Measurements from ENCODE around the gene BDKRB1.

Gene BDKRB1

GRCh38 chr14:96257056-96257455 is 1.0 kb downstream of the BDKRB1 start:
- no peak for DNase-seq (ENCODE audit: low read depth, low spot score)
- Histone ChIP-seq H3K4me1 (ENCODE audit: control insufficient read depth, insufficient read depth, low read length) (no peaks in the 10 kb centered on the region), H3K4me3 (ENCODE audit: low read length) (no peak overlapping the region), H3K9me3 (ENCODE audit: control insufficient read depth, insufficient read depth, low read length) (no peaks in the 10 kb centered on the region), H3K27ac (ENCODE audit: low read length) (no peak overlapping the region), H3K27me3 (ENCODE audit: control insufficient read depth, insufficient read depth, low read length) (no peaks in the 10 kb centered on the region), H3K36me3 (ENCODE audit: control insufficient read depth, insufficient read depth, low read length) (no peaks in the 10 kb centered on the region)
- no CpG with 5 or more reads among the region's 8 CpGs for WGBS (ENCODE audit: insufficient coverage, insufficient read length)

DNA sequence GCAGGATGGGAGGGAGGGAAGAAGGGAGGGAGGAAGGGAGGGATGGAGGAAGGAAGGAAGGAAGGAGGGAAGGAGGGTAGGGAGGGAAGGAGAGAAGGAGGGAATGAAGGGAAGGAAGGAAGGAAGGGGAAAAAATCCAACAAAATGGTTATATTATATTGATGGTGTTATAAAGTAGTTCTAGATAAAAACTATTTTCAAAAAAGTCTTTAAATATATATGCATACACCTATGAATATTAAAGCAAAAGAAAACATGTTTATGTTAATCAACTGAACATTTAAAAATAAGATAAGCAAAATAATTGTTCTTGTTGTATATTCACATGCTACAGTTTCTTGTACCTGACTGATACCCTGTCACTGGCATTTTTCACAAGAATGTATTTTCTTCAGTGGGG is 1.9 kb downstream of the BDKRB1 start:
- no peaks in the 10 kb centered on the region for H3K27me3 ChIP-seq (ENCODE audit: control insufficient read depth, insufficient read depth, low read length)
- H3K9me3 ChIP-seq (ENCODE audit: control insufficient read depth, insufficient read depth, low read length) = no peaks in the 10 kb centered on the region
- H3K4me1 ChIP-seq (ENCODE audit: control insufficient read depth, insufficient read depth, low read length) = no peaks in the 10 kb centered on the region
- no peak overlapping the region for H3K27ac ChIP-seq (ENCODE audit: low read length)
- no peaks in the 10 kb centered on the region for H3K36me3 ChIP-seq (ENCODE audit: control insufficient read depth, insufficient read depth, low read length)
- no peak for DNase-seq (ENCODE audit: low read depth, low spot score)
- H3K4me3 ChIP-seq (ENCODE audit: low read length) = no peak overlapping the region

GRCh38 chr14:96260341-96260821 is 4.4 kb downstream of the BDKRB1 start:
- Histone ChIP-seq H3K4me3 (ENCODE audit: low read length) (no peak overlapping the region), H3K9me3 (ENCODE audit: control insufficient read depth, insufficient read depth, low read length) (no peaks in the 10 kb centered on the region), H3K27ac (ENCODE audit: low read length) (no peak overlapping the region), H3K27me3 (ENCODE audit: control insufficient read depth, insufficient read depth, low read length) (no peaks in the 10 kb centered on the region), H3K4me1 (ENCODE audit: control insufficient read depth, insufficient read depth, low read length) (no peaks in the 10 kb centered on the region), H3K36me3 (ENCODE audit: control insufficient read depth, insufficient read depth, low read length) (no peaks in the 10 kb centered on the region)
- no CpG with 5 or more reads among the region's 2 CpGs for WGBS (ENCODE audit: insufficient coverage, insufficient read length)
- no peak for DNase-seq (ENCODE audit: low read depth, low spot score)

DNA sequence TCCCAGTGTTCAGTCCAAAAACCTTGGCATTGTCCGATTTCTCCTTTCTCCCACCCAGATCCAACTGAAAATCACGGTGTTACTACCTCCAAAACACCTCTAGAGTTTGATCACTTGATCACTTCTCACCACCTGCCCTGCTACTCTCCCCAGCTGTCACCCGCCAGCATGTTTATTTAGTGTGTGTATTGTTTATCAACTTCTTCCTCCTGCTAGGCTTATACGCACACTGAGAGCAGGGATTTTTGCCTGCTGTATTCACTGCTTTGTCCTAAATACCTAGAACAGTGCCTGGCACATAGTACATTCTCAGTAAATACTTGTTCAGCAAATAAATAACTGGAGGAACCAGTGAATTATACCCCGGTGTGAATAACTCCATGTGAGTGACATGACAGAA is 5.0 kb downstream of the BDKRB1 start:
- no CpG with 5 or more reads among the region's 5 CpGs for WGBS (ENCODE audit: insufficient coverage, insufficient read length)
- H3K27ac ChIP-seq (ENCODE audit: low read length) = no peak overlapping the region
- no peaks in the 10 kb centered on the region for H3K9me3 ChIP-seq (ENCODE audit: control insufficient read depth, insufficient read depth, low read length)
- H3K4me3 ChIP-seq (ENCODE audit: low read length) = no peak overlapping the region
- DNase-seq (ENCODE audit: low read depth, low spot score) = no peak
- no peaks in the 10 kb centered on the region for H3K4me1 ChIP-seq (ENCODE audit: control insufficient read depth, insufficient read depth, low read length)
- H3K27me3 ChIP-seq (ENCODE audit: control insufficient read depth, insufficient read depth, low read length) = no peaks in the 10 kb centered on the region
- H3K36me3 ChIP-seq (ENCODE audit: control insufficient read depth, insufficient read depth, low read length) = no peaks in the 10 kb centered on the region

- no peaks in the 10 kb centered on the region for H3K9me3 ChIP-seq (ENCODE audit: control insufficient read depth, insufficient read depth, low read length)
- no peak overlapping the region for H3K4me3 ChIP-seq (ENCODE audit: low read length)
- H3K27ac ChIP-seq (ENCODE audit: low read length) = no peak overlapping the region
- H3K4me1 ChIP-seq (ENCODE audit: control insufficient read depth, insufficient read depth, low read length) = no peaks in the 10 kb centered on the region
- H3K27me3 ChIP-seq (ENCODE audit: control insufficient read depth, insufficient read depth, low read length) = no peaks in the 10 kb centered on the region
- DNase-seq (ENCODE audit: low read depth, low spot score) = no peak
- no peaks in the 10 kb centered on the region for H3K36me3 ChIP-seq (ENCODE audit: control insufficient read depth, insufficient read depth, low read length)
- WGBS (ENCODE audit: insufficient coverage, insufficient read length) = no CpG with 5 or more reads among the region's 16 CpGs
These were observed 6.0 kb downstream of the BDKRB1 start for GRCh38 chr14:96261772-96262655.

- no peak overlapping the region for H3K27ac ChIP-seq (ENCODE audit: low read length)
- no CpG with 5 or more reads among the region's 20 CpGs for WGBS (ENCODE audit: insufficient coverage, insufficient read length)
- no peaks in the 10 kb centered on the region for H3K36me3 ChIP-seq (ENCODE audit: control insufficient read depth, insufficient read depth, low read length)
- no peaks in the 10 kb centered on the region for H3K27me3 ChIP-seq (ENCODE audit: control insufficient read depth, insufficient read depth, low read length)
- DNase-seq (ENCODE audit: low read depth, low spot score) = no peak
- no peaks in the 10 kb centered on the region for H3K9me3 ChIP-seq (ENCODE audit: control insufficient read depth, insufficient read depth, low read length)
- no peaks in the 10 kb centered on the region for H3K4me1 ChIP-seq (ENCODE audit: control insufficient read depth, insufficient read depth, low read length)
- H3K4me3 ChIP-seq (ENCODE audit: low read length) = no peak overlapping the region
These were observed 7.6 kb downstream of the BDKRB1 start for GRCh38 chr14:96263347-96264199.

- WGBS (ENCODE audit: insufficient coverage, insufficient read length) = no CpG with 5 or more reads among the region's 14 CpGs
These were observed 8.2 kb downstream of the BDKRB1 start for GRCh38 chr14:96264200-96264553.

DNA sequence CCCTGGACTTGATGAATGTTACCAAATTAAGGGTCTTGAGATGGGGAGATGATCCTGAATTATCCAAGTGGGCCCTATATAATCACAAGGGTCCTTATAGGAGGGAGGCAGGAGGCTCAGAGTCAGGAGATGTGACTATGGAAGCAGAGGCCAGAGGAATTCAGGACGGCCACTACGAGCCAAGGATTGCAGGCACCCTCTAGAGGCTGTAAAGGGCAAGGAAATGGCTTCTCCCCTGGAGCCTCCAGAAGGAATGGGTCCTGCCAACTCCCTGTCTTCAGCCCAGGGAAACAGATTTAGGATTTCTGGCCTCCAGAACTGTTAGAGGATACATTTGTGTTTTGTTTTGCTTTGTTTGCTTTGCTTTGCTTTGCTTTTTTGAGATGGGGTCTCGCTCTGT is 8.8 kb downstream of the BDKRB1 start:
- no CpG with 5 or more reads among the region's 3 CpGs for WGBS (ENCODE audit: insufficient coverage, insufficient read length)
- no peak overlapping the region for H3K4me3 ChIP-seq (ENCODE audit: low read length)
- DNase-seq (ENCODE audit: low read depth, low spot score) = no peak
- H3K36me3 ChIP-seq (ENCODE audit: control insufficient read depth, insufficient read depth, low read length) = no peaks in the 10 kb centered on the region
- no peak overlapping the region for H3K27ac ChIP-seq (ENCODE audit: low read length)
- no peaks in the 10 kb centered on the region for H3K27me3 ChIP-seq (ENCODE audit: control insufficient read depth, insufficient read depth, low read length)
- H3K4me1 ChIP-seq (ENCODE audit: control insufficient read depth, insufficient read depth, low read length) = no peaks in the 10 kb centered on the region
- H3K9me3 ChIP-seq (ENCODE audit: control insufficient read depth, insufficient read depth, low read length) = no peaks in the 10 kb centered on the region

More at GRCh38 chr14:96264200-96264553, 8.2 kb downstream of the BDKRB1 start:
- no peaks in the 10 kb centered on the region for H3K27me3 ChIP-seq (ENCODE audit: control insufficient read depth, insufficient read depth, low read length)
- H3K4me1 ChIP-seq (ENCODE audit: control insufficient read depth, insufficient read depth, low read length) = no peaks in the 10 kb centered on the region
- no peak overlapping the region for H3K27ac ChIP-seq (ENCODE audit: low read length)
- DNase-seq (ENCODE audit: low read depth, low spot score) = no peak
- no peak overlapping the region for H3K4me3 ChIP-seq (ENCODE audit: low read length)
- no peaks in the 10 kb centered on the region for H3K9me3 ChIP-seq (ENCODE audit: control insufficient read depth, insufficient read depth, low read length)
- no peaks in the 10 kb centered on the region for H3K36me3 ChIP-seq (ENCODE audit: control insufficient read depth, insufficient read depth, low read length)

GRCh38 chr14:96265383-96266095 is 9.5 kb downstream of the BDKRB1 start:
- no peak overlapping the region for H3K27ac ChIP-seq (ENCODE audit: low read length)
- no peak overlapping the region for H3K4me3 ChIP-seq (ENCODE audit: low read length)
- H3K36me3 ChIP-seq (ENCODE audit: control insufficient read depth, insufficient read depth, low read length) = no peaks in the 10 kb centered on the region
- no peaks in the 10 kb centered on the region for H3K27me3 ChIP-seq (ENCODE audit: control insufficient read depth, insufficient read depth, low read length)
- H3K4me1 ChIP-seq (ENCODE audit: control insufficient read depth, insufficient read depth, low read length) = no peaks in the 10 kb centered on the region
- no CpG with 5 or more reads among the region's 16 CpGs for WGBS (ENCODE audit: insufficient coverage, insufficient read length)
- DNase-seq (ENCODE audit: low read depth, low spot score) = no peak
- no peaks in the 10 kb centered on the region for H3K9me3 ChIP-seq (ENCODE audit: control insufficient read depth, insufficient read depth, low read length)

- H3K9me3 ChIP-seq (ENCODE audit: control insufficient read depth, insufficient read depth, low read length) = no peaks in the 10 kb centered on the region
- no peaks in the 10 kb centered on the region for H3K36me3 ChIP-seq (ENCODE audit: control insufficient read depth, insufficient read depth, low read length)
- H3K4me1 ChIP-seq (ENCODE audit: control insufficient read depth, insufficient read depth, low read length) = no peaks in the 10 kb centered on the region
- no peak overlapping the region for H3K27ac ChIP-seq (ENCODE audit: low read length)
- no peak overlapping the region for H3K4me3 ChIP-seq (ENCODE audit: low read length)
- H3K27me3 ChIP-seq (ENCODE audit: control insufficient read depth, insufficient read depth, low read length) = no peaks in the 10 kb centered on the region
- WGBS (ENCODE audit: insufficient coverage, insufficient read length) = no CpG with 5 or more reads among the region's 3 CpGs
- no peak for DNase-seq (ENCODE audit: low read depth, low spot score)
These were observed 11.3 kb downstream of the BDKRB1 start for GRCh38 chr14:96267336-96267735.
